Omental fat pad (tissue), 4 donors: ENCODE data around the gene PROS1. TPM values are rescaled to one million over a fixed set of nuclear protein-coding genes. Genes with fewer than 3 reads are reported as not detected.
"Not testable (repeated sequence)": the region's sequence is repeated elsewhere in the genome, so short reads cannot be mapped to it uniquely, and the experiment has no call there.

Experiments
- ATAC-seq: fragments of 150-250 bp; one replicate; pipeline ENCODE4 v1.9.1; 2016; ENCODE audit warnings: mild to moderate bottlenecking, moderate library complexity; ENCODE audit not compliant: low FRiP score
- DNase-seq: peaks from one replicate; pipeline ENCODE4 v3.0.0-alpha.2; 2019; ENCODE audit warnings: low spot score
- small RNA-seq: library from RNA; depleted of rRNA; stranded (forward); fragments of <200 nt; gene quantifications from one replicate; pipeline ENCODE3, GENCODE V24; 2016
- total RNA-seq, 4 donors: library from RNA; depleted of rRNA; stranded (reverse); fragments of >200 nt; gene quantifications; one replicate each; pipeline ENCODE4 v1.1.0, GENCODE V29; 2016
- TF ChIP-seq, protein P1 (sequence below), 3 donors: fragments of 450-650 bp; IDR thresholded peaks; one replicate each; pipeline ENCODE4 v1.5.1; 2016 to 2017; ENCODE audit warnings: antibody characterized with exemption in 3 of 3, mild to moderate bottlenecking in 3 of 3, moderate library complexity in 2 of 3

Gene PROS1
- total RNA-seq, 4 donors from 2014 or later = 46.5 to 98.8 (median 63.9) TPM

DNA sequence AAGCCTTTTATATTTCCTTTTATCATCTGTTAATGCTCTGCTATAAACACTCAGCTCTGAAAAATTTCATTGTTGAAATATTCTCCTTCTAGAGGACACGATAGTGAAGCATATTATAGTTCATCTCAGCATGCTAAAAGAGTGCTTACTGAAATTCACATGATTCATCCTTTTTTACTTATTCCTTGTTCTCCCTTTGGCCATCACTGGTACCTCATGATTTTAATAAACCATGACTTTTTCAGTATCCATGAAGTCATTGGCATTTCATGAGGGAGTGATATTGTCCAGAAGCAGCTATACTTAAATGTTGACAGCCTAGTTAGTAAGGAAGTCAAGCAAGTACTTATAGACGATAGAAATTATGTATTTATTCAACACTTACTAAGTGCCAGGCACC, 112.7 kb downstream of the PROS1 start:
- DNase-seq (no peak), ATAC-seq (no peak)
- TF ChIP-seq, protein P1, sequence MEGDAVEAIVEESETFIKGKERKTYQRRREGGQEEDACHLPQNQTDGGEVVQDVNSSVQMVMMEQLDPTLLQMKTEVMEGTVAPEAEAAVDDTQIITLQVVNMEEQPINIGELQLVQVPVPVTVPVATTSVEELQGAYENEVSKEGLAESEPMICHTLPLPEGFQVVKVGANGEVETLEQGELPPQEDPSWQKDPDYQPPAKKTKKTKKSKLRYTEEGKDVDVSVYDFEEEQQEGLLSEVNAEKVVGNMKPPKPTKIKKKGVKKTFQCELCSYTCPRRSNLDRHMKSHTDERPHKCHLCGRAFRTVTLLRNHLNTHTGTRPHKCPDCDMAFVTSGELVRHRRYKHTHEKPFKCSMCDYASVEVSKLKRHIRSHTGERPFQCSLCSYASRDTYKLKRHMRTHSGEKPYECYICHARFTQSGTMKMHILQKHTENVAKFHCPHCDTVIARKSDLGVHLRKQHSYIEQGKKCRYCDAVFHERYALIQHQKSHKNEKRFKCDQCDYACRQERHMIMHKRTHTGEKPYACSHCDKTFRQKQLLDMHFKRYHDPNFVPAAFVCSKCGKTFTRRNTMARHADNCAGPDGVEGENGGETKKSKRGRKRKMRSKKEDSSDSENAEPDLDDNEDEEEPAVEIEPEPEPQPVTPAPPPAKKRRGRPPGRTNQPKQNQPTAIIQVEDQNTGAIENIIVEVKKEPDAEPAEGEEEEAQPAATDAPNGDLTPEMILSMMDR (IDR thresholded peaks at IDR 0.05) = no peak

DNA sequence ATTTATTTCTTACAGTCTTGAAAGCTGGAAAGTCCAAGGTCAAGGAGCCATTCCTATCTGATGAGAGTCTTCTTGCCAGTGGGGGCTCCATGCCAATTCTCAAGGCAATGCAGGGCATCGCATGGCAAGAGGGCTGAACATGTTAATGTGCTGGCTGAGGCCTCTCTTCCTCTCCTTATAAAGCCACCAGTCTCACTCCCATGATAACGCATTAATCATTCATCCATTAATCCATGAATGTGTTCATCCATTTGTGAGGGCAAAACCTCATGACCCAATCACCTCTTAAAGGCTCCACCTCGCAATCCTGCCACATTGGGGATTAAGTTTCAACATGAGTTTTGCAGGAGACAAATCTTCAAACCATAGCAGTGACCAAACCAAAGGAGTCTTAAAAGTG, 118.3 kb downstream of the PROS1 start:
- TF ChIP-seq, protein P1 (IDR thresholded peaks at IDR 0.05) = no peak
- ATAC-seq (no peak), DNase-seq (no peak)

DNA sequence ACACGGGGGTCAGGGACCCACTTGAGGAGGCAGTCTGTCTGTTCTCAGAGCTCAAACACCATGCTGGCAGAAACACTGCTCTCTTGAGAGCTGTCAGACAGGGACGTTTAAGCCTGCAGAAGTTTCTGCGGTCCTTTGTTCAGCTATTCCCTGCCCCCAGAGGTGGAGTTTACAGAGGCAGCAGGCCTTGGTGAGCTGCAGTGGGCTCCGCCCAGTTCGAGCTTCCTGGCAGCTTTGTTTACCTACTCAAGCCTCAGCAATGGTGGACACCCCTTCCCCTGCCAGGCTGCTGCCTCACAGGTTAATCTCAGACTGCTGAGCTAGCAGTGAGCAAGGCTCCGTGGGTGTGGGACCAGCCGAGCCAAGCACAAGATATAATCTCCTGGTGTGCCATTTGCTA, 121.5 kb downstream of the PROS1 start:
- not testable (repeated sequence) for ATAC-seq, DNase-seq

DNA sequence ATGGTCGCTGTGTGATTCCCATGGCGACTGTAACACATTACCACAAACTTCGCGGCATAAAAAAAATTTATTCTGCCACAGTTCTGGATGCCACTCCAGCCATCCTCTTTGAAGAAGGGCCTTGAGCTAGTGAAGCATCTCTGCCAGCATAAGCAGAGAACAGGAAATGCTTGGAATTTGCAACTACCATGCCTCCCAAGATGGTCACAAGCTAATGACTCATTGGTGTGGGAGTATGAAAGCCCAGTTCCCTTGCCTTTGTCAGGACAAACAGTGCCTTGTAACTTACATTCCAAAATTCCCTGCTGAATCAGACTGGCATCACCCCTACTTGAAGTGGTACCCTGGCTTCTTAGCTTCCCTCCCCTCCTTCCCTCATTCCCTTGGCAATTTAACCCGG, 129.7 kb downstream of the PROS1 start:
- DNase-seq (no peak), ATAC-seq (peak; percentile 75)
- TF ChIP-seq, protein P1 (IDR thresholded peaks at IDR 0.05) = no peak

DNA sequence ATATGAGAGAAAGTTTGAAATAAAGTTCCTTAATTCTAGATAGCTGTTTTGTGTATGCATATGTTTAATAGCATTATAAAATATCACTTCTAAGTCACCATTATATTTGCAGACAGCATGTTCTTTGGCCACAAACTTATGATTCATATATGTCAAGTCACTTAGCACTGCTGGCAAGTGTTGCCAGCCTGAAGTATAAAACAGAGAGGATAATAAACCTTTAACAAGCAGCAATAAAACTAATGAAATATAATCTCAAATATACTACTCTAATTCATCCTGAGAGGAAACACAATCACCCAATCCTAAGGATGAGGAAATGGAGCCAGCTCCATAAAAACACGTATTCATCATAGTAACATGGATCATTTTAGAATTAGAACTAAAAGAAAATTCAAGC, 134.5 kb downstream of the PROS1 start:
- not testable (repeated sequence) for ATAC-seq, DNase-seq

Small RNAs within 50 kb of the gene (small RNA-seq; reads per million reads assigned to genes)
- gene RF00019 (not detected), gene RNU6-488P (not detected), gene RNU6-511P (not detected)

Other genes starting within 250 kb of the PROS1 start
- 10 to 100 TPM in 3 of 4 donors, 1 to 10 TPM in 1; 6.8 to 14.5 (median 12.1) TPM for gene ARL13B, start 6.3 kb upstream of the PROS1 start, total RNA-seq
- not detected for gene STX19, start 54.7 kb upstream of the PROS1 start, total RNA-seq
- gene DHFR2, start 89.0 kb upstream of the PROS1 start, total RNA-seq = 1 to 10 TPM; 2.8 to 4.9 (median 3.6) TPM
- 10 to 100 TPM in 2 of 4 donors, 1 to 10 TPM in 2; 5.6 to 10.2 (median 9.1) TPM for gene NSUN3, start 89.2 kb upstream of the PROS1 start, total RNA-seq